Heart right ventricle (tissue), 16 donors: ENCODE data around the gene MTSS2. TPM values are rescaled to one million over a fixed set of nuclear protein-coding genes. Genes with fewer than 3 reads are reported as not detected.

Experiments
- ATAC-seq, 8 donors: fragments of 200-7000 bp; cut with Tn5 transposase; one replicate each; pipeline ENCODE4 v1.9.1; 2020; ENCODE audit warnings: mild to moderate bottlenecking in 8 of 8, moderate library complexity in 8 of 8, moderate number of reproducible peaks in 1 of 8
- DNase-seq, 2 donors: peaks; one replicate each; pipeline ENCODE4 v3.0.0-alpha.2; 2020
- H3K27ac ChIP-seq, 10 donors: fragments of 200-600 bp; sonication (generic) in 2 of 10; one replicate each; pipeline versions ENCODE4 v1.5.0 to v1.8.0; 2020 to 2022; ENCODE audit warnings: mild to moderate bottlenecking in 3 of 10
- H3K27me3 ChIP-seq, 7 donors: fragments of 200-600 bp; one replicate each; pipeline ENCODE4 v1.8.0; 2021 to 2022; ENCODE audit warnings: mild to moderate bottlenecking in 2 of 7
- H3K36me3 ChIP-seq, 9 donors: fragments of 200-600 bp; sonication (generic) in 1 of 9; one replicate each; pipeline versions ENCODE4 v1.5.0 to v1.8.0; 2020 to 2022; ENCODE audit warnings: mild to moderate bottlenecking in 2 of 9
- H3K4me1 ChIP-seq, 9 donors: fragments of 200-600 bp; sonication (generic) in 1 of 9; one replicate each; pipeline versions ENCODE4 v1.5.0 to v1.8.0; 2020 to 2022; ENCODE audit warnings: mild to moderate bottlenecking in 4 of 9
- H3K4me3 ChIP-seq, 10 donors: fragments of 200-600 bp; sonication (generic) in 2 of 10; one replicate each; pipeline versions ENCODE4 v1.5.0 to v1.8.0; 2020 to 2022; ENCODE audit warnings: mild to moderate bottlenecking in 7 of 10, moderate library complexity in 2 of 10
- H3K9me3 ChIP-seq, 11 donors: fragments of 200-600 bp in 10 of 11; sonication (generic) in 2 of 11; one replicate each; pipeline versions ENCODE4 v1.5.0 to v1.8.0; 2013 to 2022; ENCODE audit warnings: mild to moderate bottlenecking in 2 of 11, control low read depth in 1 of 11, moderate library complexity in 1 of 11
- CTCF ChIP-seq, 9 donors: fragments of 200-600 bp; sonication (generic) in 2 of 9; IDR thresholded peaks; one replicate each; pipeline versions ENCODE4 v1.5.0 to v1.8.0; 2021 to 2022; ENCODE audit warnings: antibody characterized with exemption in 9 of 9, mild to moderate bottlenecking in 5 of 9, moderate library complexity in 1 of 9
- WGBS, 2 donors: extraction: QIAGEN DNeasy Blood & Tissue Kit; methylation state at CpG; one replicate each; pipeline ENCODE4 v1.1.7; 2013; ENCODE audit warnings: inconsistent platforms in 1 of 2; 5-methylcytosine and 5-hydroxymethylcytosine counted together
- intact Hi-C, 10 donors: fragments of 100-400 bp; cut with DNase I; formaldehyde crosslinking; loops; one replicate each; pipeline versions ENCODE4 v1.11.1 to v1.14.2; 2022
- long read RNA-seq, 3 donors: library from polyadenylated mRNA; unstranded; transcript quantifications; one replicate each; pipeline ENCODE4 v2.0.0, GENCODE V29; 2020 to 2021
- polyA plus RNA-seq, 2 donors: library from polyadenylated mRNA; stranded (reverse); fragments of 200-250 nt; gene quantifications; one replicate each; pipeline ENCODE4 v1.2.3, GENCODE V29; 2013
- total RNA-seq, 10 donors: library from RNA; stranded (reverse); fragmentation: NEBNext Ultra II Directional in 3 of 10; extraction: Animal tissue kit (Norgen Biotek cat#: 25700) in 3 of 10; gene quantifications; one replicate each; pipeline versions ENCODE4 v1.2.1 to v1.2.4, GENCODE V29; 2021 to 2023
- donor health status: Arrhythmogenic right ventricular cardiomyopathy.
- donor health status: ischemic (EF 13 %, LVEDD 7.1; RV severe dilation, severe dysfunction).
- donor health status: healthy with polysubstance abuse.
- donor health status: DM: no; HTN: yes; CAD: no.
- donor health status: DM: no; HTN: no; CAD: no.
- donor health status: ischemic (EF 25% LVEDD 6.9; RV normal size, moderate dysfunction).
- donor health status: ischemic (EF 25% LVEDD 5.7; RV mildly dilated, moderate dysfunction).
- donor health status: healthy.
- donor health status: DM: yes; HTN: yes; CAD: no.
- donor health status: Ischemic cardiomyopathy.
- donor health status: ischemic (EF 35%, LVEDD 5.7; RV mildly dilated, moderate dysfunction).
- donor health status: nonischemic (EF 11% LVEDD 7.7; RV severe dilation, severe dysfunction).
- donor health status: DM: yes; HTN: yes; CAD: no.
- donor health status: PGD.
- donor health status: ischemic (EF 29% LVEDD 5.4; RV normal size, mild dysfunction).
- donor health status: nonischemic (EF 23%, LVEDD 6.1; RV moderate dilation, normal function).

MTSS2 gene
- 100 to 1,000 TPM in 2 of 10 donors, 10 to 100 TPM in 8; 39.8 to 121 (median 62.1) TPM for total RNA-seq
- polyA plus RNA-seq = 10 to 100 TPM; 39.0 to 39.7 TPM
- long read RNA-seq, donor 1, partial matches to known transcripts = 0 of 2 reads
- long read RNA-seq, donor 1, other reads (novel, unspliced or antisense) = 2 of 2 reads
- long read RNA-seq, donor 2, partial matches to known transcripts = 0 of 3 reads
- long read RNA-seq, donor 2, other reads (novel, unspliced or antisense) = 3 of 3 reads
- long read RNA-seq, donor 3 = 0 reads

- H3K27me3 ChIP-seq = peaks cover 0 to 9% (median 0%) of the 10 kb centered on the region in 7 donors
- 0% methylated on average over 37 to 71 of the region's 72 CpGs for WGBS, 2 donors
- DNase-seq (peak; percentile 86 to 89), ATAC-seq (peak; percentile 23 to 77 (median 70))
- H3K36me3 ChIP-seq = no peaks in the 10 kb centered on the region
- H3K27ac ChIP-seq = peak within 1 kb of the TSS; percentile 58 to 94 (median 85)
- peaks cover 61 to 91% (median 84%) of the 10 kb centered on the region in 9 donors for H3K4me1 ChIP-seq
- H3K9me3 ChIP-seq = no peaks in the 10 kb centered on the region
- intact Hi-C loops = loop anchor here in 6 of 10 donors (2.0 to 10.0 kb wide), 5 partner anchors 51 to 81 kb away; no protein-coding TSS in a partner anchor
- H3K4me3 ChIP-seq = peak within 1 kb of the TSS; percentile 64 to 92 (median 76)
- TF ChIP-seq CTCF (IDR thresholded peaks at IDR 0.05) = no peak
Observed at GRCh38 chr16:70685938-70686375, at the start of gene MTSS2. TSS of gene MTSS2 (minus strand) at chr16:70686053. CDS start at chr16:70685791, 262 bp downstream.

GRCh38 chr16:70735141-70735979, 49.5 kb upstream of the MTSS2 start:
- DNase-seq = peak in 1 of 2 donors; percentile 47
- H3K27ac ChIP-seq = peak overlapping the region; percentile 62 to 92 (median 82)
- no peak overlapping the region for H3K4me3 ChIP-seq
- no peak for TF ChIP-seq CTCF (IDR thresholded peaks at IDR 0.05)
- peak in 7 of 8 donors; percentile 1 to 36 (median 17) for ATAC-seq
- H3K27me3 ChIP-seq = no peaks in the 10 kb centered on the region
- peaks cover 35 to 76% (median 49%) of the 10 kb centered on the region in 9 donors for H3K4me1 ChIP-seq
- H3K36me3 ChIP-seq = peaks cover 0 to 29% (median 0%) of the 10 kb centered on the region in 9 donors
- intact Hi-C loops = loop anchor here in 6 of 10 donors (5.0 kb wide), 3 partner anchors 48 to 58 kb away; partner anchors contain the start of gene MTSS2 (in 2 of the 6)
- H3K9me3 ChIP-seq = no peaks in the 10 kb centered on the region
- WGBS, 2 donors = 70 to 71% methylated on average over 13 of the region's 13 CpGs

- Histone ChIP-seq H3K27ac (peak overlapping the region in 5 of 10 donors; percentile 23 to 92 (median 82)), H3K4me1 (peaks cover 34 to 73% (median 47%) of the 10 kb centered on the region in 9 donors), H3K9me3 (no peaks in the 10 kb centered on the region), H3K36me3 (peaks cover 0 to 25% (median 0%) of the 10 kb centered on the region in 9 donors), H3K4me3 (no peak overlapping the region), H3K27me3 (no peaks in the 10 kb centered on the region)
- WGBS, 2 donors = 77 to 90% methylated on average over 4 of the region's 4 CpGs
- TF ChIP-seq CTCF (IDR thresholded peaks at IDR 0.05) = no peak
- intact Hi-C loops = loop anchor here in 6 of 10 donors (5.0 kb wide), 4 partner anchors 37 to 57 kb away; partner anchors contain the start of gene MTSS2 (in 2 of the 6)
- ATAC-seq = no peak
- no peak for DNase-seq
Observed at GRCh38 chr16:70734522-70735095, 48.8 kb upstream of the MTSS2 start.
